ENCODE data around the gene KLK14. TPM values are rescaled to one million over a fixed set of nuclear protein-coding genes. Genes with fewer than 3 reads are reported as not detected.

Gene KLK14
- total and polyA plus RNA-seq, 4 donors, result 0.11 to 1.9 (median 1.4) TPM; not detected in 1

GRCh38 chr19:51099047-51099382 is 16.3 kb upstream of the KLK14 start:
- Histone ChIP-seq H3K4me3 (ENCODE audit: low read depth, low read length) (no peak overlapping the region), H3K27ac (ENCODE audit: low read depth, low read length) (no peak overlapping the region), H3K36me3 (ENCODE audit: control insufficient read depth, insufficient read depth, low read length) (peaks cover 45% of the 10 kb centered on the region), H3K27me3 (ENCODE audit: control insufficient read depth, insufficient read depth, low read length) (no peaks in the 10 kb centered on the region), H3K4me1 (ENCODE audit: control insufficient read depth, insufficient read depth, low read length) (peaks cover 26% of the 10 kb centered on the region), H3K9me3 (ENCODE audit: control insufficient read depth, insufficient read depth, low read length) (no peaks in the 10 kb centered on the region)
- 39% methylated on average over 21 of the region's 22 CpGs for WGBS (ENCODE audit: insufficient coverage)
- DNase-seq (ENCODE audit: low read depth in 4 of 6, low spot score in 6 of 6), result no peak

GRCh38 chr19:51098365-51099046 is 15.8 kb upstream of the KLK14 start:
- Histone ChIP-seq H3K4me1 (ENCODE audit: control insufficient read depth, insufficient read depth, low read length) (peaks cover 31% of the 10 kb centered on the region), H3K27ac (ENCODE audit: low read depth, low read length) (no peak overlapping the region), H3K4me3 (ENCODE audit: low read depth, low read length) (no peak overlapping the region), H3K36me3 (ENCODE audit: control insufficient read depth, insufficient read depth, low read length) (peaks cover 44% of the 10 kb centered on the region), H3K9me3 (ENCODE audit: control insufficient read depth, insufficient read depth, low read length) (no peaks in the 10 kb centered on the region), H3K27me3 (ENCODE audit: control insufficient read depth, insufficient read depth, low read length) (no peaks in the 10 kb centered on the region)
- 39% methylated on average over 78 of the region's 78 CpGs for WGBS (ENCODE audit: insufficient coverage)
- peak in 2 of 6 donors; percentile 21 to 51 for DNase-seq (ENCODE audit: low read depth in 4 of 6, low spot score in 6 of 6)

- Histone ChIP-seq H3K9me3 (ENCODE audit: control insufficient read depth, insufficient read depth, low read length) (no peaks in the 10 kb centered on the region), H3K27me3 (ENCODE audit: control insufficient read depth, insufficient read depth, low read length) (no peaks in the 10 kb centered on the region), H3K4me3 (ENCODE audit: low read depth, low read length) (no peak overlapping the region), H3K27ac (ENCODE audit: low read depth, low read length) (no peak overlapping the region), H3K4me1 (ENCODE audit: control insufficient read depth, insufficient read depth, low read length) (peaks cover 32% of the 10 kb centered on the region), H3K36me3 (ENCODE audit: control insufficient read depth, insufficient read depth, low read length) (peaks cover 44% of the 10 kb centered on the region)
- 88% methylated on average over 18 of the region's 20 CpGs for WGBS (ENCODE audit: insufficient coverage)
- DNase-seq (ENCODE audit: low read depth in 4 of 6, low spot score in 6 of 6), result no peak
Observed at GRCh38 chr19:51097796-51098195, 15.1 kb upstream of the KLK14 start.

- H3K27ac ChIP-seq (ENCODE audit: low read depth, low read length), result no peak overlapping the region
- H3K27me3 ChIP-seq (ENCODE audit: control insufficient read depth, insufficient read depth, low read length), result no peaks in the 10 kb centered on the region
- WGBS (ENCODE audit: insufficient coverage), result 24% methylated on average over 3 of the region's 8 CpGs
- H3K36me3 ChIP-seq (ENCODE audit: control insufficient read depth, insufficient read depth, low read length), result peaks cover 38% of the 10 kb centered on the region
- DNase-seq (ENCODE audit: low read depth in 4 of 6, low spot score in 6 of 6), result peak in 2 of 6 donors; percentile 44 to 63
- no peak overlapping the region for H3K4me3 ChIP-seq (ENCODE audit: low read depth, low read length)
- H3K4me1 ChIP-seq (ENCODE audit: control insufficient read depth, insufficient read depth, low read length), result peaks cover 32% of the 10 kb centered on the region
- no peaks in the 10 kb centered on the region for H3K9me3 ChIP-seq (ENCODE audit: control insufficient read depth, insufficient read depth, low read length)
Observed at GRCh38 chr19:51097166-51097738, 14.6 kb upstream of the KLK14 start.

GRCh38 chr19:51096473-51097165 is 13.9 kb upstream of the KLK14 start:
- Histone ChIP-seq H3K9me3 (ENCODE audit: control insufficient read depth, insufficient read depth, low read length) (no peaks in the 10 kb centered on the region), H3K27me3 (ENCODE audit: control insufficient read depth, insufficient read depth, low read length) (no peaks in the 10 kb centered on the region), H3K27ac (ENCODE audit: low read depth, low read length) (no peak overlapping the region), H3K36me3 (ENCODE audit: control insufficient read depth, insufficient read depth, low read length) (peaks cover 33% of the 10 kb centered on the region), H3K4me3 (ENCODE audit: low read depth, low read length) (no peak overlapping the region), H3K4me1 (ENCODE audit: control insufficient read depth, insufficient read depth, low read length) (peaks cover 32% of the 10 kb centered on the region)
- 92% methylated on average over 6 of the region's 6 CpGs for WGBS (ENCODE audit: insufficient coverage)
- peak in 1 of 6 donors; percentile 17 for DNase-seq (ENCODE audit: low read depth in 4 of 6, low spot score in 6 of 6)

- 31% methylated on average over 10 of the region's 15 CpGs for WGBS (ENCODE audit: insufficient coverage)
- no peak overlapping the region for H3K4me3 ChIP-seq (ENCODE audit: low read depth, low read length)
- H3K4me1 ChIP-seq (ENCODE audit: control insufficient read depth, insufficient read depth, low read length), result peaks cover 29% of the 10 kb centered on the region
- H3K9me3 ChIP-seq (ENCODE audit: control insufficient read depth, insufficient read depth, low read length), result no peaks in the 10 kb centered on the region
- no peaks in the 10 kb centered on the region for H3K27me3 ChIP-seq (ENCODE audit: control insufficient read depth, insufficient read depth, low read length)
- DNase-seq (ENCODE audit: low read depth in 4 of 6, low spot score in 6 of 6), result peak in 2 of 6 donors; percentile 39 to 50
- H3K36me3 ChIP-seq (ENCODE audit: control insufficient read depth, insufficient read depth, low read length), result peaks cover 22% of the 10 kb centered on the region
- H3K27ac ChIP-seq (ENCODE audit: low read depth, low read length), result no peak overlapping the region
Observed at GRCh38 chr19:51094696-51095279, 12.1 kb upstream of the KLK14 start.

GRCh38 chr19:51093510-51094345 is 11.0 kb upstream of the KLK14 start:
- H3K27ac ChIP-seq (ENCODE audit: low read depth, low read length), result no peak overlapping the region
- no peak for DNase-seq (ENCODE audit: low read depth in 4 of 6, low spot score in 6 of 6)
- WGBS (ENCODE audit: insufficient coverage), result 67% methylated on average over 15 of the region's 22 CpGs
- H3K4me3 ChIP-seq (ENCODE audit: low read depth, low read length), result no peak overlapping the region
- H3K36me3 ChIP-seq (ENCODE audit: control insufficient read depth, insufficient read depth, low read length), result peaks cover 14% of the 10 kb centered on the region
- H3K4me1 ChIP-seq (ENCODE audit: control insufficient read depth, insufficient read depth, low read length), result peaks cover 21% of the 10 kb centered on the region
- H3K27me3 ChIP-seq (ENCODE audit: control insufficient read depth, insufficient read depth, low read length), result no peaks in the 10 kb centered on the region
- no peaks in the 10 kb centered on the region for H3K9me3 ChIP-seq (ENCODE audit: control insufficient read depth, insufficient read depth, low read length)

GRCh38 chr19:51093101-51093500 is 10.4 kb upstream of the KLK14 start:
- Histone ChIP-seq H3K36me3 (ENCODE audit: control insufficient read depth, insufficient read depth, low read length) (peaks cover 10% of the 10 kb centered on the region), H3K27me3 (ENCODE audit: control insufficient read depth, insufficient read depth, low read length) (no peaks in the 10 kb centered on the region), H3K4me3 (ENCODE audit: low read depth, low read length) (no peak overlapping the region), H3K9me3 (ENCODE audit: control insufficient read depth, insufficient read depth, low read length) (no peaks in the 10 kb centered on the region), H3K27ac (ENCODE audit: low read depth, low read length) (no peak overlapping the region), H3K4me1 (ENCODE audit: control insufficient read depth, insufficient read depth, low read length) (peaks cover 18% of the 10 kb centered on the region)
- no peak for DNase-seq (ENCODE audit: low read depth in 4 of 6, low spot score in 6 of 6)
- 40% methylated on average over 1 of the region's 8 CpGs for WGBS (ENCODE audit: insufficient coverage)
